GM15510 (cell line): ENCODE measurements around the gene TSPAN31.
A peak's percentile ranks its signal among the peaks of the same experiment; 100 is the strongest.

Source experiments
- POLR2A ChIP-seq: IDR thresholded peaks from 3 replicates; pipeline ENCODE4 v1.6.1; 2011; ENCODE audit warnings: borderline replicate concordance; ENCODE audit not compliant: insufficient read length; ENCODE audit errors: extremely low read depth

Gene TSPAN31

GRCh38 chr12:57739914-57740538, 4.8 kb upstream of the TSPAN31 start:
- no peak for TF ChIP-seq POLR2A

GRCh38 chr12:57740656-57741412, 4.0 kb upstream of the TSPAN31 start:
- TF ChIP-seq POLR2A: no peak

- no peak for TF ChIP-seq POLR2A
Measured at GRCh38 chr12:57741413-57741789, 3.4 kb upstream of the TSPAN31 start.

- TF ChIP-seq POLR2A: peak; percentile 58
Measured at GRCh38 chr12:57741844-57742738, 2.7 kb upstream of the TSPAN31 start.

GRCh38 chr12:57743769-57744168, 1.1 kb upstream of the TSPAN31 start:
- no peak for TF ChIP-seq POLR2A

GRCh38 chr12:57744194-57744776, 554 bp upstream of the TSPAN31 start:
- TF ChIP-seq POLR2A: no peak

GRCh38 chr12:57745485-57745881, 644 bp downstream of the TSPAN31 start:
- no peak for TF ChIP-seq POLR2A

- TF ChIP-seq POLR2A: no peak
Measured at GRCh38 chr12:57746025-57746424, 1.2 kb downstream of the TSPAN31 start.

GRCh38 chr12:57749061-57749460, 4.2 kb downstream of the TSPAN31 start:
- TF ChIP-seq POLR2A: no peak

- TF ChIP-seq POLR2A: no peak
Measured at GRCh38 chr12:57750561-57751431, 6.0 kb downstream of the TSPAN31 start.

GRCh38 chr12:57751432-57751787, 6.6 kb downstream of the TSPAN31 start:
- no peak for TF ChIP-seq POLR2A

- peak; percentile 75 for TF ChIP-seq POLR2A
Measured at GRCh38 chr12:57751788-57752667, 7.2 kb downstream of the TSPAN31 start, which contains the start of gene CDK4. CDK4 (minus strand) TSS chr12:57752310; CDS start chr12:57751717, 593 bp downstream.

GRCh38 chr12:57752668-57753000, 7.8 kb downstream of the TSPAN31 start:
- no peak for TF ChIP-seq POLR2A
